Right renal cortex interstitium (tissue), 3 donors: Measurements from ENCODE around the gene CD2AP. TPM values are rescaled to one million over a fixed set of nuclear protein-coding genes. Genes with fewer than 3 reads are reported as not detected.

Experiments
- DNase-seq, 3 donors: peaks; one replicate each; pipeline ENCODE4 v3.0.0-alpha.2; 2013; ENCODE audit warnings: low read depth in 3 of 3, low spot score in 2 of 3
- polyA plus RNA-seq, 3 donors: library from polyadenylated mRNA; unstranded; fragments of 120-200 nt; gene quantifications; one replicate each; pipeline ENCODE4 v1.2.1, GENCODE V29; 2013; ENCODE audit not compliant: insufficient read length in 3 of 3

CD2AP gene
- polyA plus RNA-seq, 3 donors = 81.4 to 88.2 (median 87.7) TPM

- DNase-seq = no peak
These were observed 17.6 kb downstream of the CD2AP start for GRCh38 chr6:47495207-47495606.

- DNase-seq = no peak
These were observed 18.5 kb downstream of the CD2AP start for GRCh38 chr6:47495954-47496545.

GRCh38 chr6:47496935-47497579 is 19.5 kb downstream of the CD2AP start:
- no peak for DNase-seq

GRCh38 chr6:47502920-47503319 is 25.3 kb downstream of the CD2AP start:
- no peak for DNase-seq

- DNase-seq = no peak
These were observed 32.3 kb downstream of the CD2AP start for GRCh38 chr6:47509937-47510336.

GRCh38 chr6:47512872-47513271 is 35.3 kb downstream of the CD2AP start:
- DNase-seq = no peak

- no peak for DNase-seq
These were observed 41.7 kb downstream of the CD2AP start for GRCh38 chr6:47519279-47519678.

- no peak for DNase-seq
These were observed 42.7 kb downstream of the CD2AP start for GRCh38 chr6:47520282-47520681.

- no peak for DNase-seq
These were observed 44.4 kb downstream of the CD2AP start for GRCh38 chr6:47521961-47522360.

- no peak for DNase-seq
These were observed 46.7 kb downstream of the CD2AP start for GRCh38 chr6:47524136-47524845.

GRCh38 chr6:47525330-47526057 is 47.9 kb downstream of the CD2AP start:
- no peak for DNase-seq

- DNase-seq = no peak
These were observed 49.7 kb downstream of the CD2AP start for GRCh38 chr6:47527274-47527673.

GRCh38 chr6:47529734-47530133 is 52.1 kb downstream of the CD2AP start:
- no peak for DNase-seq

- no peak for DNase-seq
These were observed 55.5 kb downstream of the CD2AP start for GRCh38 chr6:47532981-47533585.

GRCh38 chr6:47534063-47534462 is 56.5 kb downstream of the CD2AP start:
- DNase-seq = no peak

- DNase-seq = no peak
These were observed 58.0 kb downstream of the CD2AP start for GRCh38 chr6:47535316-47536225.

- DNase-seq = no peak
These were observed 59.3 kb downstream of the CD2AP start for GRCh38 chr6:47536816-47537401.

GRCh38 chr6:47545223-47545622 is 67.6 kb downstream of the CD2AP start:
- no peak for DNase-seq

- no peak for DNase-seq
These were observed 74.1 kb downstream of the CD2AP start for GRCh38 chr6:47551670-47552069.

GRCh38 chr6:47552319-47552718 is 74.7 kb downstream of the CD2AP start:
- DNase-seq = no peak
